HUDEP-2 (cell line): ENCODE results near the gene SAMD9L.
A peak's percentile ranks its signal among the peaks of the same experiment; 100 is the strongest.

Experiments used
- DNase-seq, 76 experiments: peaks; one replicate each; lab custom pipeline; 2025; ENCODE audit not compliant: unreplicated experiment in 76 of 76; lab: John Stamatoyannopoulos, UW

SAMD9L gene

GRCh38 chr7:93148144-93148543 is at the start of gene SAMD9L:
Gene SAMD9L (minus strand): TSS chr7:93148385. CDS start chr7:93135971, 12,414 bp downstream.
- DNase-seq = peak in 8 of 76 experiments; percentile 5 to 29 (median 22)

- DNase-seq = peak in 32 of 76 experiments; percentile 1 to 67 (median 20)
These were observed 48.2 kb upstream of the SAMD9L start for GRCh38 chr7:93196336-93196735.

GRCh38 chr7:93194386-93194785 is 46.2 kb upstream of the SAMD9L start:
- no peak for DNase-seq

- no peak for DNase-seq
These were observed 40.9 kb upstream of the SAMD9L start for GRCh38 chr7:93188870-93189634.

- DNase-seq = no peak
These were observed 37.3 kb upstream of the SAMD9L start for GRCh38 chr7:93185303-93186027.

DNA sequence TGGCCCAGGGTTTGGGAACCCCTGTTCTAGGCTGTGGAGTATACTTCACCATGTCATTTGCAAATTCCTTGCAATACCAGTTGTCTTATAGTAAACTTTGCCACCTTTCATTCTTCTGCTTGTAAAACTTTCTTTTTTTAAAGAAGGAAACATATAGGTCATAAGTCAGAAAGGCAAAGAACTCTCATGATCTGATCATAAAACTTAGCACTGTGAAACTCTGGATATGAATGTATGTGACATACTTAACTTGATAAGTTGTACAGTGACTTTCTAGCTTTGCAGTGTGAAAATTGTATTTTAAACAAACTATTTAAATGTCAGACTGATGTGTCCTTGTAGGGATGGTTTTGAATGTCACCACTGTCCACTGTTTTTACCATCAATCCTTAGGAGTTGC is 31.0 kb upstream of the SAMD9L start:
- DNase-seq = no peak

DNA sequence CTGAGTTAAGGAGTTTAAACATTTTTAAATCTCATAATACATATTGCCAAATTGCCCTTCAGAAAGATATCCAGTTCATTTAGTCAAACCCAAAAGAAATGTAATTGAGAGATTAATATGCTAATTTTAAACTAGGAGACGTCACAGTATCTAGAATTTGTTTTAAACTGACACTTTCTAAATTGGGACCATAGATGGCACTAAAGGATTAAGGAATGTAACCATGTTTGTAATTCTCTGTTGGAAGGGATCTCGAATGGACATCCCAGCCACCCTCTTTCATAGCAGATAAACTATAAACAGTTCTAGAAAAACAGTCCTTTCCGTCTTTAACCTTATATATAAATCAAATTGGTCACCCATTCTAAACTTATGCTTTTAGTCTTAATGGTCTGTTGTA is 30.0 kb upstream of the SAMD9L start:
- DNase-seq = peak in 12 of 76 experiments; percentile 2 to 43 (median 14)

GRCh38 chr7:93176992-93177580 is 28.9 kb upstream of the SAMD9L start:
- no peak for DNase-seq

DNA sequence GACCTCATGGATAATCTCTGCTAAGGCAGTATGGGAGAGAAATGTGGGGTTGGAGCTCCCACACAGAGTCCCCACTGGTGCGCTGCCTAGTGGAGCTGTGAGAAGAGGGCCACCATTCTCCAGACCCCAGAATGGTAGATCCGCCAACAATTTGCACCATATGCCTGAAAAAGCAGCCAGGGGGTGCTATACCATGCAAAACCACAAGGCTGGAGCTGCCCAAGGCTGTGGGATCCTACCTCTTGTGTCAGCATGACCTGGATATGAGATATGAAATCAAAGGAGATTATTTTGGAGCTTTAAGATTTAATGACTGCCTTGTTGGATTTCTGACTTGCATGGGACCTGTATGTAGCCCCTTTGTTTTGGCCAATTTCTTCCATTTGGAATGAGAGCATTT is 27.0 kb upstream of the SAMD9L start:
- DNase-seq = no peak

- DNase-seq = no peak
These were observed 24.5 kb upstream of the SAMD9L start for GRCh38 chr7:93172683-93173082.

DNA sequence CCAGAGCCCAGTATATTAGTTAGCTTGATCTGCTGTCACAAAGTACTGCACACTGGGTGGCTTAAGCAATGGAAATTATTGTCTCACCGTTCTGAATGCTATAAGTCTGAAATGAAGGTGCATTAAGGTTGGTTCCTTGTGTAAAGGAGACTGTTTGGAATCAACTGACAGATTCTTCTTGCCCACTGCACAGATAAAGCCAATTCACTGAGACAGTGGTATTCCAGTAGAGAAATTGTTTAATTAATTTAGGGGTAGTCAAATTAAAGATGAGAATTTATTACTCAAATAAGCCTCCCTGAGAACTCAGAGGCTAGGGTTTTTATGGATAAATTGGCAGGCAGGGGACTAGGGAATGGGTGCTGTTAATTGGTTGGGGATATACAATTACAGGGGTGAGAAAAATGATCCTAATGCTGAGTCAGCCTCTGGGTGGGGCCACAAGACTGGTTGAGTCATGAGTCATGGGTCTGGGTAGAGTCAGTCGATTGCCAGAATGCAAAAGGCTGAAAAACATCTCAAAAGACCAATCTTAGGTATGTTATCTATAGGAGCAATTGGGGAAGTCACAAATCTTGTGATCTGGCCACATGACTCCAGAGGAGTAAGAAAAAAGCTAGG is 23.5 kb upstream of the SAMD9L start:
- peak in 8 of 76 experiments; percentile 0 to 37 (median 26) for DNase-seq

- DNase-seq = no peak
These were observed 17.3 kb upstream of the SAMD9L start for GRCh38 chr7:93165447-93165846.

DNA sequence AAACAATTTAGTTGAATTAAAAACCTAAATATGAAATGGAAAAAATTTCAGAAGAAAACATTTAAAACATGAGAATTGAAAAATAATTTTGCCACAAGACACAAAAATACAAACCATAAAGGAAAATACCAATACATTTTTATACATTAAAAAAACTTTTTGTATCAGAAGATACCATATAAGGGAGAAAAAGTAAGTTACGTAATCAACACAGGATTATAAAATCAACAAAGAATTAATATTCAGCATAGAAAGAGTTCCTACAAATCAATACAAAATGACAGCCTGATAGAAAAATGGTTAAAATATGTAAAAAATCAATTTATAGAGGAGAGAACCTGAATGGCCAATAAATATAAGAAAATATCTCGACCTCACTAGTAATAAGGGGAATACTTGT is 16.6 kb upstream of the SAMD9L start:
- DNase-seq = no peak

GRCh38 chr7:93161181-93161762 is 13.1 kb upstream of the SAMD9L start:
- no peak for DNase-seq

DNA sequence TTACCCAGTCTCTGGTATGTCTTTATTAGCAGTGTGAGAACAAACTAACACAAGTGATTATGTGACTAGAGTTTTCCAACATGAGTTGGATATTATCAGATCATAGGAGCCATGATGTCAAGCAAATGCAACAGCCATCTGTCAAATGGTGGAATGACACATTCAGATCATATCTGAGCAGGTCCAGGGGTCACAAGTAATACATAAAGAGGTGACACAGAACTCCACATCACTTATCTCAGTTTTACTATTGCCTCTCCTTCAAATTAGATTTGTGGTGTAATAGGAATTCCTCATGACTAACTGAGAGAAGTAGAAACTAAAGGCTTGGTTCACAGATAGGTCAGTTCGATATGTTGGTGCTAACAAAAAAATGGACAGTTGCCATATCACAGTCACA is 12.2 kb upstream of the SAMD9L start:
- DNase-seq = peak in 1 of 76 experiments; percentile 11

DNA sequence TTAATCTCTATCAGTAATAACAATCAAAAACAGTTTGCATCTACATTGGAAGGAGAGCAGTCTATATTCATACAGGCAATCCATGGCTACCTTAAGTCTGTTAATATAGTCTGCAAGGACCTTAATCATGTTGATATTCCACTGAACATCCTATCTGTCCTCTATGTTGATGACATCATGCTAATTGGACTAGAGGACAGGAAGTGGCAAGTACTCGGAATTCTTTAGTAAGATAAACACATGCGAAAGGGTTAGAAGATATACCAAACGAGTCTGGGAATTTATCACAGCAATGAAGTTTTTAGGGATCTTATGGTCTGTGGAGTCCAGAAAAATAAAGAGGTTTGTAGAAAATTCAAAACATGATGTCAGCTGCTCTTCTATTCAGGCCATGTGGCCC is 11.3 kb upstream of the SAMD9L start:
- DNase-seq = no peak

DNA sequence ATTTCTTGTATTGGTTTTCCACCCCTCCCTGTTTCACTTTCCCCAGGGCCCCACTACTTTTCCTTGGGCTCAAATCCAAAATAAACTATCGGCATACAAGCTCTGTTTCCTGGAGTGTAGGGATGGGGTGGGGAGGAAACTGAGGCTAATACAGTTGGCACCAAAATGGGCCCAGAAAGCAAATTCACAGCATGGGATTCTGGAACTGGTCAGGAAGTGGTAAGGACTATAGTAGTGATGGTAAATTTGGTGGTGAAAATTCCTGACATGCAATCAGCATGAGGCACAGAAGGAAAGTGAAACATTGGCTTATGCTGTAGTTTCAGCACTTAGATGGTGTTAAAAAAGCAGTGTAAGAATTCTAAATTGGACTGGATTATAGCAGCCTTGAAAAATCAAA is 8.7 kb upstream of the SAMD9L start:
- no peak for DNase-seq

- no peak for DNase-seq
These were observed 2.1 kb upstream of the SAMD9L start for GRCh38 chr7:93150200-93150835.

DNA sequence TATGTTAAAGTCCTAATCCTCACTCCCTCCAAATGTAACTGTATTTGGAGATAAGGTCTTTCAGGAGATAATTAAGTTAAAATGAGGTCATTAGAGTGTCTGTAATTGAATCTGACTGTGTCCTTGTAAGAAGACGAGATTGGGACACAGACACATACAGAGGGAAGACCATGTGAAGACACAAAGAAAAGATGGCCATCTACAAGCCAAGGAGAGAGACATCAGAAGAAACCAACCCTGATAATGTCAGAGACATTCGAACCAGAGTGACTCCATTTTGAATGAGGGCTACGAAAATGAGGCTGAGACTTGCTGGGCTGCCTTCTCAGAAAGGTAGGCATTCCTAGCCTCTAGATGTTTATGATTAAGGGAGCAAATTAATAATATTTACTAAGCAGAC is 542 bp upstream of the SAMD9L start:
- no peak for DNase-seq

DNA sequence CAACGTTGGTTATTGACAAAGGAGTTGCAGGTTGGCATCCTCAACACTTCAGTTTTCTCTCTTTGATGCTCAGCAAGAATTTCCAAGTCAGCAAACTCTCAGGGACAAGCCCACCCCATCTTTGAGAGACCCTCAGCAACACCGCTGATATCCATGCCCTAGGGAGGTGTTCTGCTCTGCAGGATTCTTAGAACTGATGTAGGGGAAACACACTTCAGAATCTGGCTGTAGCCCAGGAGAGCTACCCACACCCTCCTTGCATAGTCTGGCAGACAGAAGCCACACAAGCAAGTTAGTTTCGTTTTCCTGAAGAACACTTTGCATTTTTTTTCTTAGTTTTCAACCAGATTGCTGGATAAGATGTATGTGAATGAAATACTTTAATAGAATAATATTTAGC is 822 bp downstream of the SAMD9L start:
- DNase-seq = peak in 67 of 76 experiments; percentile 3 to 79 (median 32)
